K562 (cell line): Measurements from ENCODE around the gene ZNF189. TPM values are rescaled to one million over a fixed set of nuclear protein-coding genes. Genes with fewer than 3 reads are reported as not detected.

Experiments used
- ATF1 ChIP-seq, 2 experiments: fragments of 450-650 bp in 1 of 2; IDR thresholded peaks; 2 replicates each; pipeline ENCODE4 v1.6.1; 2016; ENCODE audit warnings: missing compliant biosample characterization in 1 of 2, missing genetic modification characterization in 1 of 2
- CXXC5 ChIP-seq: fragments of 250-450 bp; sonication (Bioruptor Pico); IDR thresholded peaks from 2 replicates; pipeline ENCODE4 v1.8.0; 2022; ENCODE audit warnings: inconsistent platforms, mild to moderate bottlenecking, moderate library complexity
- EHMT2 ChIP-seq: fragments of 450-650 bp; IDR thresholded peaks from 2 replicates; pipeline ENCODE4 v1.6.1; 2018; ENCODE audit warnings: antibody characterized with exemption
- MTA1 ChIP-seq: fragments of 450-650 bp; IDR thresholded peaks from 2 replicates; pipeline ENCODE4 v1.6.1; 2017; ENCODE audit warnings: borderline replicate concordance
- MTA3 ChIP-seq: fragments of 450-650 bp; formaldehyde crosslinking; IDR thresholded peaks from 2 replicates; pipeline ENCODE4 v1.6.1; 2017; ENCODE audit warnings: mild to moderate bottlenecking, borderline replicate concordance
- PHB2 ChIP-seq: fragments of 450-650 bp; IDR thresholded peaks from 2 replicates; pipeline ENCODE4 v1.6.1; 2017; ENCODE audit warnings: low read depth
- SNAPC5 ChIP-seq: fragments of 250-450 bp; sonication (Bioruptor Pico); IDR thresholded peaks from 2 replicates; pipeline ENCODE4 v1.8.0; 2021; ENCODE audit warnings: moderate library complexity, mild to moderate bottlenecking, inconsistent platforms
- TGIF2 ChIP-seq: sonication (generic); formaldehyde crosslinking; IDR thresholded peaks from 2 replicates; pipeline ENCODE4 v1.8.1; 2022; ENCODE audit warnings: mild to moderate bottlenecking, missing genetic modification reagents, moderate library complexity
- THRAP3 ChIP-seq: fragments of 450-650 bp; IDR thresholded peaks from 2 replicates; pipeline ENCODE4 v1.6.1; 2016; ENCODE audit warnings: mild to moderate bottlenecking, inconsistent platforms, borderline replicate concordance
- THRB ChIP-seq: fragments of 450-650 bp; formaldehyde crosslinking; conservative IDR thresholded peaks from 2 replicates; pipeline ENCODE4 v1.4.0; 2022; ENCODE audit warnings: mild to moderate bottlenecking, missing genetic modification characterization
- ZNF3 ChIP-seq: fragments of 250-450 bp; sonication (Bioruptor Pico); IDR thresholded peaks from 2 replicates; pipeline ENCODE4 v1.5.0; 2021; ENCODE audit warnings: mild to moderate bottlenecking, moderate library complexity
- ZNF512 ChIP-seq: IDR thresholded peaks from 2 replicates; pipeline ENCODE4 v1.6.1; 2016; ENCODE audit warnings: missing genetic modification characterization, missing compliant biosample characterization
- polyA plus RNA-seq, 8 experiments: library from polyadenylated mRNA; depleted of rRNA in 4 of 8; stranded (reverse) in 5 of 8; unstranded in 3 of 8; fragments of >200 nt; fragmentation: Nextera tagmentation in 2 of 8; fragmentation: Illumina TruSeq in 1 of 8; extraction: Ambion mirVana in 2 of 8; extraction: Trizol in 1 of 8; gene quantifications; 2 replicates each; pipeline versions ENCODE4 v1.2.1 to v1.2.3, GENCODE V29; 2011 to 2014; ENCODE audit warnings: inconsistent platforms in 1 of 8, missing spikeins in 1 of 8
- total RNA-seq, 7 experiments: library from RNA; depleted of rRNA in 6 of 7; stranded (reverse); fragments of >200 nt in 6 of 7; fragmentation: Illumina TruSeq in 2 of 7; extraction: Trizol in 2 of 7; gene quantifications; 2 replicates each; pipeline versions ENCODE4 v1.2.1 to v1.2.3, GENCODE V29; 2011 to 2021; ENCODE audit warnings: low replicate concordance in 1 of 7
- TF ChIP-seq, protein P1 (sequence below), 2 experiments: fragments of 450-650 bp in 1 of 2; sonication (generic) in 1 of 2; formaldehyde crosslinking in 1 of 2; IDR thresholded peaks; 2 replicates each; pipeline versions ENCODE4 v1.7.1 to v1.9.0; 2016 to 2022; ENCODE audit warnings: inconsistent platforms in 1 of 2, mild to moderate bottlenecking in 1 of 2, missing genetic modification reagents in 1 of 2
- TF ChIP-seq, protein P2 (sequence below): sonication (generic); formaldehyde crosslinking; IDR thresholded peaks from 2 replicates; pipeline ENCODE4 v1.8.1; 2022; ENCODE audit warnings: missing genetic modification reagents

The ZNF189 gene
- total and polyA plus RNA-seq, 9 of the 15 experiments (the other 6 are each of a cell fraction or from before 2014, with no cell fraction given) = 2.4 to 15.3 (median 6.4) TPM

- 0 out of 2 replicates have a peak, but pooled peaks have one; percentile 21 for TF ChIP-seq THRB (CRISPR knock-in tag)
- no peak for TF ChIP-seq PHB2
- 0 out of 2 replicates have a peak, but pooled peaks have one; percentile 9 for TF ChIP-seq EHMT2
- TF ChIP-seq ZNF3 (CRISPR knock-in tag) = no peak
- TF ChIP-seq MTA3 = no peak
- 0 out of 2 replicates have a peak, but pooled peaks have one; percentile 29 for TF ChIP-seq MTA1
- no peak for TF ChIP-seq TGIF2 (CRISPR knock-in tag)
- peak; percentile 100 for TF ChIP-seq ZNF512 (tag)
- TF ChIP-seq, protein P1, sequence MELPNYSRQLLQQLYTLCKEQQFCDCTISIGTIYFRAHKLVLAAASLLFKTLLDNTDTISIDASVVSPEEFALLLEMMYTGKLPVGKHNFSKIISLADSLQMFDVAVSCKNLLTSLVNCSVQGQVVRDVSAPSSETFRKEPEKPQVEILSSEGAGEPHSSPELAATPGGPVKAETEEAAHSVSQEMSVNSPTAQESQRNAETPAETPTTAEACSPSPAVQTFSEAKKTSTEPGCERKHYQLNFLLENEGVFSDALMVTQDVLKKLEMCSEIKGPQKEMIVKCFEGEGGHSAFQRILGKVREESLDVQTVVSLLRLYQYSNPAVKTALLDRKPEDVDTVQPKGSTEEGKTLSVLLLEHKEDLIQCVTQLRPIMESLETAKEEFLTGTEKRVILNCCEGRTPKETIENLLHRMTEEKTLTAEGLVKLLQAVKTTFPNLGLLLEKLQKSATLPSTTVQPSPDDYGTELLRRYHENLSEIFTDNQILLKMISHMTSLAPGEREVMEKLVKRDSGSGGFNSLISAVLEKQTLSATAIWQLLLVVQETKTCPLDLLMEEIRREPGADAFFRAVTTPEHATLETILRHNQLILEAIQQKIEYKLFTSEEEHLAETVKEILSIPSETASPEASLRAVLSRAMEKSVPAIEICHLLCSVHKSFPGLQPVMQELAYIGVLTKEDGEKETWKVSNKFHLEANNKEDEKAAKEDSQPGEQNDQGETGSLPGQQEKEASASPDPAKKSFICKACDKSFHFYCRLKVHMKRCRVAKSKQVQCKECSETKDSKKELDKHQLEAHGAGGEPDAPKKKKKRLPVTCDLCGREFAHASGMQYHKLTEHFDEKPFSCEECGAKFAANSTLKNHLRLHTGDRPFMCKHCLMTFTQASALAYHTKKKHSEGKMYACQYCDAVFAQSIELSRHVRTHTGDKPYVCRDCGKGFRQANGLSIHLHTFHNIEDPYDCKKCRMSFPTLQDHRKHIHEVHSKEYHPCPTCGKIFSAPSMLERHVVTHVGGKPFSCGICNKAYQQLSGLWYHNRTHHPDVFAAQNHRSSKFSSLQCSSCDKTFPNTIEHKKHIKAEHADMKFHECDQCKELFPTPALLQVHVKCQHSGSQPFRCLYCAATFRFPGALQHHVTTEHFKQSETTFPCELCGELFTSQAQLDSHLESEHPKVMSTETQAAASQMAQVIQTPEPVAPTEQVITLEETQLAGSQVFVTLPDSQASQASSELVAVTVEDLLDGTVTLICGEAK (IDR thresholded peaks at IDR 0.05) = no peak
- TF ChIP-seq, protein P1 (CRISPR knock-in tag; IDR thresholded peaks at IDR 0.05) = no peak
- peak; percentile 56; the same call in 1 of the 2 replicates for TF ChIP-seq THRAP3
- TF ChIP-seq CXXC5 = no peak
- TF ChIP-seq, protein P2, sequence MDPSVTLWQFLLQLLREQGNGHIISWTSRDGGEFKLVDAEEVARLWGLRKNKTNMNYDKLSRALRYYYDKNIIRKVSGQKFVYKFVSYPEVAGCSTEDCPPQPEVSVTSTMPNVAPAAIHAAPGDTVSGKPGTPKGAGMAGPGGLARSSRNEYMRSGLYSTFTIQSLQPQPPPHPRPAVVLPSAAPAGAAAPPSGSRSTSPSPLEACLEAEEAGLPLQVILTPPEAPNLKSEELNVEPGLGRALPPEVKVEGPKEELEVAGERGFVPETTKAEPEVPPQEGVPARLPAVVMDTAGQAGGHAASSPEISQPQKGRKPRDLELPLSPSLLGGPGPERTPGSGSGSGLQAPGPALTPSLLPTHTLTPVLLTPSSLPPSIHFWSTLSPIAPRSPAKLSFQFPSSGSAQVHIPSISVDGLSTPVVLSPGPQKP (CRISPR knock-in tag) = no peak
- TF ChIP-seq SNAPC5 (CRISPR knock-in tag) = no peak
- no peak for TF ChIP-seq ATF1 (CRISPR knock-in tag; IDR thresholded peaks at IDR 0.05)
- TF ChIP-seq ATF1 (tag; IDR thresholded peaks at IDR 0.05) = no peak
Measured at GRCh38 chr9:101448680-101449070, 50.0 kb downstream of the ZNF189 start (continued).
